Testis (tissue), 2 donors: ENCODE results near the gene TAF1B.

ENCODE experiments used
- POLR2A ChIP-seq: fragments of 450-650 bp; IDR thresholded peaks from one replicate; pipeline ENCODE4 v1.6.1; 2017; ENCODE audit warnings: antibody characterized with exemption, mild to moderate bottlenecking, moderate library complexity
- TF ChIP-seq, protein P1 (sequence below), 3 experiments: fragments of 450-650 bp in 2 of 3; fragments of 200-600 bp in 1 of 3; sonication (generic) in 1 of 3; IDR thresholded peaks; one replicate each; pipeline ENCODE4 v1.5.1; 2016 to 2019; ENCODE audit warnings: antibody characterized with exemption in 3 of 3, mild to moderate bottlenecking in 2 of 3, moderate library complexity in 1 of 3

DNA sequence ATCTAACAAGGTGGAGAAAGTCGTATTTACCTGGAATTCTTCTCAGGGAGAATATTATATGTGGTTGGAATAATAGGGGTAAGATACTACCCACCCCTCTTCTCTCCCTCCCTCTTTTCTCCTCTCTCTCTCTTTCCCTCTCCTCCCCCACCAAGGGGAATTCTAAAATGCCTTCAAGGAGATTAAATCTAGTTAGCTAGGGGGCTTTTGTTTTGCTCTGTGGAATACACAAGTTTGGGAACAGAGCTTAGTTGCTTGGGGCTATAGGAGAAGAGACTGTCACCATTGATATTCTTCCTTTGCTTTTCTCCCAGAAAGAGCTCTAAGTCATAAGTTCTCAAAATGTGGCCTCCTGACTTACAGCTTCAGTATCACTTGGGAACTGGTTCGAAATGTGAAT is 34.5 kb downstream of the TAF1B start:
- TF ChIP-seq, protein P1, sequence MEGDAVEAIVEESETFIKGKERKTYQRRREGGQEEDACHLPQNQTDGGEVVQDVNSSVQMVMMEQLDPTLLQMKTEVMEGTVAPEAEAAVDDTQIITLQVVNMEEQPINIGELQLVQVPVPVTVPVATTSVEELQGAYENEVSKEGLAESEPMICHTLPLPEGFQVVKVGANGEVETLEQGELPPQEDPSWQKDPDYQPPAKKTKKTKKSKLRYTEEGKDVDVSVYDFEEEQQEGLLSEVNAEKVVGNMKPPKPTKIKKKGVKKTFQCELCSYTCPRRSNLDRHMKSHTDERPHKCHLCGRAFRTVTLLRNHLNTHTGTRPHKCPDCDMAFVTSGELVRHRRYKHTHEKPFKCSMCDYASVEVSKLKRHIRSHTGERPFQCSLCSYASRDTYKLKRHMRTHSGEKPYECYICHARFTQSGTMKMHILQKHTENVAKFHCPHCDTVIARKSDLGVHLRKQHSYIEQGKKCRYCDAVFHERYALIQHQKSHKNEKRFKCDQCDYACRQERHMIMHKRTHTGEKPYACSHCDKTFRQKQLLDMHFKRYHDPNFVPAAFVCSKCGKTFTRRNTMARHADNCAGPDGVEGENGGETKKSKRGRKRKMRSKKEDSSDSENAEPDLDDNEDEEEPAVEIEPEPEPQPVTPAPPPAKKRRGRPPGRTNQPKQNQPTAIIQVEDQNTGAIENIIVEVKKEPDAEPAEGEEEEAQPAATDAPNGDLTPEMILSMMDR (IDR thresholded peaks at IDR 0.05) = no peak
- no peak for TF ChIP-seq POLR2A
